Esophagus muscularis mucosa (tissue), 4 donors: ENCODE measurements around the gene NAA25. TPM values are rescaled to one million over a fixed set of nuclear protein-coding genes. Genes with fewer than 3 reads are reported as not detected.

Experiments used
- DNase-seq: peaks from one replicate; pipeline ENCODE4 v3.0.0-alpha.2; 2017; ENCODE audit errors: extremely low spot score
- H3K27ac ChIP-seq, 4 donors: fragments of 200-600 bp; sonication (generic); replicated peaks in 1 of 4; 1 replicate in 3 of 4; 2 replicates in 1 of 4; pipeline ENCODE4 v1.5.1; 2016 to 2019; ENCODE audit warnings: mild to moderate bottlenecking in 1 of 4
- H3K27me3 ChIP-seq, 4 donors: fragments of 200-600 bp; sonication (generic); one replicate each; pipeline versions ENCODE4 v1.5.1 to v1.6.0; 2016 to 2019
- H3K36me3 ChIP-seq, 4 donors: fragments of 200-600 bp; sonication (generic); one replicate each; pipeline ENCODE4 v1.5.1; 2016 to 2019
- H3K4me1 ChIP-seq, 4 donors: fragments of 200-600 bp; sonication (generic); one replicate each; pipeline ENCODE4 v1.5.1; 2016 to 2019
- H3K4me3 ChIP-seq, 4 donors: fragments of 200-600 bp; sonication (generic); 1 replicate in 2 of 4; 2 replicates in 2 of 4; pipeline ENCODE4 v1.5.1; 2016 to 2019; ENCODE audit warnings: mild to moderate bottlenecking in 4 of 4, moderate library complexity in 1 of 4
- H3K9me3 ChIP-seq, 4 donors: fragments of 200-600 bp; sonication (generic); 1 replicate in 3 of 4; 2 replicates in 1 of 4; pipeline ENCODE4 v1.5.1; 2016 to 2019
- EP300 ChIP-seq: sonication (generic); formaldehyde crosslinking; IDR thresholded peaks from one replicate; pipeline ENCODE4 v1.6.1; 2017; ENCODE audit warnings: antibody characterized with exemption
- POLR2A ChIP-seq: fragments of 450-650 bp; IDR thresholded peaks from one replicate; pipeline ENCODE4 v1.6.1; 2017; ENCODE audit warnings: antibody characterized with exemption, moderate library complexity, mild to moderate bottlenecking, low read depth
- POLR2AphosphoS5 ChIP-seq, 2 donors: sonication (generic); formaldehyde crosslinking; IDR thresholded peaks; one replicate each; pipeline ENCODE4 v1.6.1; 2017; ENCODE audit warnings: antibody characterized with exemption in 2 of 2
- WGBS: methylation state at CpG from one replicate; pipeline ENCODE4 v1.1.5; 2018; 5-methylcytosine and 5-hydroxymethylcytosine counted together
- intact Hi-C: fragments of 100-400 bp; cut with DNase I; formaldehyde crosslinking; loops from one replicate; pipeline ENCODE4 v1.15.1; 2023
- total RNA-seq, 4 donors: library from RNA; depleted of rRNA; stranded (reverse); fragments of >200 nt; gene quantifications; one replicate each; pipeline versions ENCODE4 v1.1.0 to v1.2.1, GENCODE V29; 2016
- TF ChIP-seq, protein P1 (sequence below), 3 experiments: fragments of 200-600 bp in 2 of 3; fragments of 450-650 bp in 1 of 3; sonication (generic) in 2 of 3; IDR thresholded peaks; one replicate each; pipeline ENCODE4 v1.5.1; 2017 to 2019; ENCODE audit warnings: antibody characterized with exemption in 3 of 3, mild to moderate bottlenecking in 2 of 3, moderate library complexity in 1 of 3

The NAA25 gene
- 10 to 100 TPM; 11.9 to 18.7 (median 13.2) TPM for total RNA-seq

GRCh38 chr12:112108202-112109079, at the start of gene NAA25:
TSS of gene NAA25 (minus strand) at chr12:112108783. CDS start at chr12:112108773, 10 bp downstream.
- intact Hi-C loops = no loop called here

DNA sequence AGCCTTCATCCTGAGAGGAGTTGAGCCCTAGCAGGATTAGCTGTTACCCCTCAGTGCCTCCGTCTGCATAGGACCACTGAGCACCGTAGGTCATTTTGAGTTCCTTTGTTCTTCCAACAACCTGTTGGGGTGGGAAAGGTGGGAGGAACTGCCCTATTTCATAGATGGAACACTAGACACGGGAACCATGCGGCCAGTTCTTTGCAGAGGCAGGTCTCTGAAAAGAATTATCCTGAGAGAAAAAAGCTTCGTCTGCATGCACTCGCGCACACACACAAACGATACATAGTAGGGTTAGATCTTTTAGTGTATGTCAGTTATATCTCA, 45.3 kb upstream of the NAA25 start:
- no peaks in the 10 kb centered on the region for H3K4me1 ChIP-seq
- no peak overlapping the region for H3K4me3 ChIP-seq
- DNase-seq = no peak
- WGBS = 93% methylated on average over 8 of the region's 8 CpGs
- H3K27ac ChIP-seq = no peak overlapping the region
- no peaks in the 10 kb centered on the region for H3K27me3 ChIP-seq
- H3K36me3 ChIP-seq = peaks cover 40 to 80% (median 66%) of the 10 kb centered on the region in 4 donors
- TF ChIP-seq EP300 (no peak), POLR2A (no peak), POLR2AphosphoS5 (IDR thresholded peaks at IDR 0.05) (no peak)
- TF ChIP-seq, protein P1, sequence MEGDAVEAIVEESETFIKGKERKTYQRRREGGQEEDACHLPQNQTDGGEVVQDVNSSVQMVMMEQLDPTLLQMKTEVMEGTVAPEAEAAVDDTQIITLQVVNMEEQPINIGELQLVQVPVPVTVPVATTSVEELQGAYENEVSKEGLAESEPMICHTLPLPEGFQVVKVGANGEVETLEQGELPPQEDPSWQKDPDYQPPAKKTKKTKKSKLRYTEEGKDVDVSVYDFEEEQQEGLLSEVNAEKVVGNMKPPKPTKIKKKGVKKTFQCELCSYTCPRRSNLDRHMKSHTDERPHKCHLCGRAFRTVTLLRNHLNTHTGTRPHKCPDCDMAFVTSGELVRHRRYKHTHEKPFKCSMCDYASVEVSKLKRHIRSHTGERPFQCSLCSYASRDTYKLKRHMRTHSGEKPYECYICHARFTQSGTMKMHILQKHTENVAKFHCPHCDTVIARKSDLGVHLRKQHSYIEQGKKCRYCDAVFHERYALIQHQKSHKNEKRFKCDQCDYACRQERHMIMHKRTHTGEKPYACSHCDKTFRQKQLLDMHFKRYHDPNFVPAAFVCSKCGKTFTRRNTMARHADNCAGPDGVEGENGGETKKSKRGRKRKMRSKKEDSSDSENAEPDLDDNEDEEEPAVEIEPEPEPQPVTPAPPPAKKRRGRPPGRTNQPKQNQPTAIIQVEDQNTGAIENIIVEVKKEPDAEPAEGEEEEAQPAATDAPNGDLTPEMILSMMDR (IDR thresholded peaks at IDR 0.05) = no peak
- intact Hi-C loops = no loop called here
- H3K9me3 ChIP-seq = no peaks in the 10 kb centered on the region

More at GRCh38 chr12:112108202-112109079, at the start of gene NAA25:
- H3K36me3 ChIP-seq = peaks cover 0 to 10% (median 1%) of the 10 kb centered on the region in 4 donors
- WGBS = 1% methylated on average over 36 of the region's 74 CpGs
- H3K9me3 ChIP-seq = no peaks in the 10 kb centered on the region
- peaks cover 37 to 54% (median 52%) of the 10 kb centered on the region in 4 donors for H3K4me1 ChIP-seq
- peak; percentile 82 to 84 for TF ChIP-seq POLR2AphosphoS5 (IDR thresholded peaks at IDR 0.05)
- no peak for TF ChIP-seq EP300
- TF ChIP-seq, protein P1 (IDR thresholded peaks at IDR 0.05) = peak in 1 of 3 experiments; percentile 10
- no peaks in the 10 kb centered on the region for H3K27me3 ChIP-seq
- peak within 1 kb of the TSS; percentile 95 to 99 (median 98) for H3K27ac ChIP-seq
- H3K4me3 ChIP-seq = peak within 1 kb of the TSS; percentile 71 to 90 (median 88)
- peak; percentile 97 for DNase-seq

GRCh38 chr12:112153181-112153892, 44.8 kb upstream of the NAA25 start:
- intact Hi-C loops = no loop called here
- Histone ChIP-seq H3K9me3 (no peaks in the 10 kb centered on the region), H3K36me3 (peaks cover 45 to 80% (median 66%) of the 10 kb centered on the region in 4 donors), H3K4me3 (no peak overlapping the region), H3K4me1 (peaks cover 0 to under 1% (median 0%) of the 10 kb centered on the region in 4 donors), H3K27ac (no peak overlapping the region), H3K27me3 (no peaks in the 10 kb centered on the region)
- no peak for TF ChIP-seq POLR2AphosphoS5 (IDR thresholded peaks at IDR 0.05)
- TF ChIP-seq, protein P1 (IDR thresholded peaks at IDR 0.05) = no peak
- no peak for TF ChIP-seq EP300
- TF ChIP-seq POLR2A = no peak
- WGBS = 85% methylated on average over 7 of the region's 11 CpGs
- peak; percentile 68 for DNase-seq

DNA sequence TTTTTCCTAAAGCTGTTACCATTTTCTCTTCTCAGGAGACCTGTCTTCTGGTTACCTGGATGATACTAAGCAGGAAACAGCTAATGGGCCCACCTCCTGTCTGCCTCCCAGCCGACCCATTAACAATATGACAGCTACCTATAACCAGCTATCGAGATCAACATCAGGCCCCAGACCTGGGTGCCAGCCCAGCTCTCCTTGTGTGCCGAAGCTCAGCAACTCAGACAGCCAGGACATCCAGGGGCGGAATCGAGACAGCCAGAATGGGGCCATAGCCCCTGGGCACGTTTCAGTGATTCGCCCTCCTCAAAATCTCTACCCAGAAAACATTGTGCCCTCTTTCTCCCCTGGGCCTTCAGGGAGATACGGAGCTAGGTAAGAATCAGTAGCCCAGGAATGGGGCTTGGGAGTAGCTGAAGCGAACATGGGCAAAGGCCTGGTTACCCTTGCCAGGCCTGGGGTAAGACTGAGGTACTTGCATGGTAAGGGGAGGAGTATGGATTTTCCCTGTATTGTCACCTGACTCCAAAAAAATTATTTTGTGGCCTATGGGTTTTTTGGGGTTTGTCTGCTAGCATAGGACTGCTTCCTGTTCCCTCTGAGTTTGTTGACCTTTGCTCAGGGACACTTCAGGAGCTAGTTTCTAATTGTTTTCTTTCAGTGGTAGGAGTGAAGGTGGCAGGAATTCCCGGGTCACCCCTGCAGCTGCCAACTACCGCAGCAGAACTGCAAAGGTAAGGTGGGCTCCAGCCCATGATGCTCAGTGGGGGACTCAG, 43.4 kb upstream of the NAA25 start:
- Histone ChIP-seq H3K4me3 (no peak overlapping the region), H3K27me3 (no peaks in the 10 kb centered on the region), H3K9me3 (no peaks in the 10 kb centered on the region), H3K27ac (no peak overlapping the region), H3K36me3 (peaks cover 50 to 84% (median 76%) of the 10 kb centered on the region in 4 donors), H3K4me1 (peaks cover 0 to 6% (median 0%) of the 10 kb centered on the region in 4 donors)
- WGBS = 93% methylated on average over 11 of the region's 11 CpGs
- DNase-seq = peak; percentile 37
- intact Hi-C loops = no loop called here
- no peak for TF ChIP-seq EP300
- TF ChIP-seq, protein P1 (IDR thresholded peaks at IDR 0.05) = no peak
- TF ChIP-seq POLR2AphosphoS5 (IDR thresholded peaks at IDR 0.05) = no peak
- TF ChIP-seq POLR2A = no peak
